ENCODE measurements around the gene MT1B.

- TF ChIP-seq POLR2A (IDR thresholded peaks at IDR 0.05; ENCODE audit: low read depth, low read length) (no peak), POLR2AphosphoS5 (IDR thresholded peaks at IDR 0.05; ENCODE audit: low read depth, low read length) (no peak)
Observed at GRCh38 chr16:56625140-56625942, 26.3 kb upstream of the MT1B start, which contains the start of gene MT1E.
